Ecto neural progenitor cell (in vitro differentiated cells): ENCODE measurements around the gene TK2.
A peak's percentile ranks its signal among the peaks of the same experiment; 100 is the strongest.
"Not testable (repeated sequence)": the region's sequence is repeated elsewhere in the genome, so short reads cannot be mapped to it uniquely, and the experiment has no call there.

ENCODE experiments used
- DNase-seq: peaks from one replicate; pipeline ENCODE4 v3.0.0-alpha.2; 2018; ENCODE audit warnings: low spot score

TK2 gene

GRCh38 chr16:66503030-66503429, 46.9 kb downstream of the TK2 start:
- no peak for DNase-seq

DNA sequence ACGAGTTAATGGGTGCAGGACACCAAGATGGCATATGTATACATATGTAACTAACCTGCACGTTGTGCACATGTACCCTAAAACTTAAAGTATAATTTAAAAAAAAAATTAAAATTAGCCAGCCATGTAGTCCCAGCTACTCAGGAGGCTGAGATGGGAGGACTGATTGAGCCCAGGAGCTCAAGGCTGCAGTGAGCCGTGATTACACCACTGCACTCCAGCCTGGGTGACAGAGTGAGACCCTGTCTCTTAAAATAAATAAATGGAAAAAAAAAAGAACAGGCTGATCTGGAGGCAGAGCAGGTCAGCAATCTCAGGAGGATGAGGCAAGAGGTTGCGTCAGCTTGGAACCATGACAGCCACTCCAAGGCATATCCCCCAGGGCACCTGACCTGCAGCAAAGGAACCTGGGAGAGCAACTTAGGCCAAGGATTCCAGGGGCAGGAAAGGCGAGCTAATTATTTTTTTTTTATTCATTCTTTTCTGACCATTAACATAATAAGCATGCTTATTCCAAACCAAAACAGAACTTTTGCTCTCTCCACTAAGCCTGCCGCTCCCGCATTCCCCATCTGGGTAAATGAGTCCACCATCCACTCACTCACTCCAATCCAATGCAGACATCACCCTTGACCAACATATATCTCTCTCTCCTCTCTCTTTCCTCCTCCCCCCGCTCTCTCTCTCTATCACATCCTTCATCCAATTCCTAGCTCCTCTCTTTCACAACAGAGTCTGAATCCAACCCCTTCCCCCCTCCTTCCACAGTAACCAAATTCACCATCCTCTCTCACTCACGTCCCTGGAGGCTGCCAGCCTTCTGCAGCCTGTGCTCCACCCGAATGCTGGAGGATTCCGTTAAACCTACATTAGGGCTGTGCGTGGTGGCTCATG, 47.7 kb downstream of the TK2 start:
- no peak for DNase-seq

DNA sequence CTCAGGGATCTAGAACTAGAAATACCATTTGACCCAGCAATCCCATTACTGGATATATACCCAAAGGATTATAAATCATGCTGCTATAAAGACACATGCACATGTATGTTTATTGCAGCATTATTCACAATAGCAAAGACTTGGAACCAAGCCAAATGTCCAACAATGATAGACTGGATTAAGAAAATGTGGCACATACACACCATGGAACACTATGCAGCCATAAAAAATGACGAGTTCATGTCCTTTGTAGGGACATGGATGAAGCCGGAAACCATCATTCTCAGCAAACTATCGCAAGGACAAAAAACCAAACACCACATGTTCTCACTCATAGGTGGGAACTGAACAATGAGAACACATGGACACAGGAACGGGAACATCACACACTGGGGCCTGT, 48.4 kb downstream of the TK2 start:
- not testable (repeated sequence) for DNase-seq

GRCh38 chr16:66497921-66498320, 52.0 kb downstream of the TK2 start:
- DNase-seq: not testable (repeated sequence)

DNA sequence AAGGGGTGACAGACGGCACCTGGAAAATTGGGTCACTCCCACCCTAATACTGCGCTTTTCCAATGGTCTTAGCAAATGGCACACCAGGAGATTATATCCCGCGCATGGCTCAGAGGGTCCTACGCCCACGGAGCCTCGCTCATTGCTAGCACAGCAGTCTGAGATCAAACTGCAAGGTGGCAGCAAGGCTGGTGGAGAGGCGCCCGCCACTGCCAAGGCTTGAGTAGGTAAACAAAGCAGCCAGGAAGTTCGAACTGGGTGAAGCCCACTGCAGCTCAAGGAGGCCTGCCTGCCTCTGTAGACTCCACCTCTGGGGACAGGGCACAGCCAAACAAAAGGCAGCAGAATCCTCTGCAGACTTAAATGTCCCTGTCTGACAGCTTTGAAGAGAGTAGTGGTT, 53.7 kb downstream of the TK2 start:
- DNase-seq: not testable (repeated sequence)

GRCh38 chr16:66495440-66495839, 54.5 kb downstream of the TK2 start:
- DNase-seq: no peak

DNA sequence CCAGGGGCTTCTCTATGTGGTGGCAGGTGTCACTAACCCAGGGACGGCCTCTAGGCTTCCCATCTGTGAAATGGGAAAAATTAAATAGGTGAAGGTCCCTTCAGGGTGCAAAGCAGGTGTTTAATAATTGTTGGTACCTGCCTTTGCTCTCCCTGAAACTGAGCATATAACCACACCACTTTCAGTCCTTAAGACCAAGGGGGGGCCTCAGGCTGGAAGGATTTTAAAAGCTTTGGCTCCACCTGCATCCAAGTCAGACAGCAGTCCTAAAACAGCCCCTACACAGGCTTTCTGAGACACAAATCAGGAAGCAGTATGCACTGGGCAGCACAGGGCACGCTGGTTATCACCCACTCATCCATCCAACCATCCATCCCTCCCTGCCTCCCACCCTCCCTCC, 55.0 kb downstream of the TK2 start:
- DNase-seq: no peak

DNA sequence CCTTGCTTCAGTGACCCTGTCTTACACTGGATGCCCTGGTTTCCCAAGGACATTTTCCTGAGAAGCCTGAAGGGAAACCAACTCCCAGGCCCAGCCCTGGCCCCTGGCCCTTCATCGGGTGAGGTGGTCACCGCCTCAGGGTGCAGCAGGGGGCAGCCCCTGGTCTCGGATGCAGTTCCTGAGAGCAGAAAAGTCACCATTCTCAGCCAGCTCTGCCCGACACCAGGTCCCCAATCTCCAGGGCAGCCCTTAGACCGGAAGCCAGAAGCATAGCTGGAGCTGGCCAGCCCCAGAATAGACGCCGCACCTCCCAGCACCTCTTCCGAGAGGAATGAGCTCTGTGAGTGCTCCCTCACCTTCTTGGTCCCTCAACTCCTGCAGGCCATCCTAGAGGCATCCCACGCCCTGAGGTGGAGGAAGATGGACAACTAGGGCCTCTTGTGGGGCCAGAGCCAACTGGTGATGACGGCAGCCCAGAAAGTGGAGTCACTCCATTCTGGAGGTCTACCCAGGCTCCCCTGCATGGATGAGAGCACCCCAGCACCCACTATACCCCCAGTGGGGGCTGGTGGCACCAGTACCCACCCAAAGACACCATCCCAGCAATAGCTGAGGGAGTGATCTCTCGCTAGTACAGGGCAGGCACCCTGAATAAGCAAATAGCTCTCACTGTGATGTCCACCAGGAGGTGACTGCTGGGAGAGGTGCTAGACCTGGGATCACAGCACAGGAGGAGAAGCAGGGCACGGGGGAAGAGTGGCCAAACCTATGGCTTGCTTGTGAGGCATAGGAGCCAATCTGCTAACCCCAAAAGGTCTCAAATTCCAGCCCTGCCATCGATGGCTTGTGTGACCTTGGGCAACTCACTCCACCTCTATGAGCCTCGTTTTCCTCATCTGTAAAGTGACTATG, 56.2 kb downstream of the TK2 start:
- DNase-seq: no peak

DNA sequence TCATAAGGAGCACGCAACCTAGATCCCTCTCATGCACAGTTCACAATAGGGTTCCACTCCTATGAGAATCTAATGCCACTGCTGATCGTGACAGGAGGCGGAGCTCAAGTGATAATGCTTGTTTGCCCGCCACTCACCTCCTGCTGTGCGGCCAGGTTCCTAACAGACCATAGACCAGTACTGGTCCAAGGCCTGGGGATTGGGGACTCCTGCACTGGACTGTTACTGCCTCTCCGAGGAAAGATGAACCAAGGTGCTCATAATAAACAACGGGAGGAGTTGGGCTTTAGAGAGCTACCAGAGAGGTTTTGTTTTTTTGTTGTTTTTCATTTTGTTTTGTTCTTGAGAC, 58.2 kb downstream of the TK2 start:
- DNase-seq: no peak

- DNase-seq: no peak
Observed at GRCh38 chr16:66490774-66491715, 58.9 kb downstream of the TK2 start.

DNA sequence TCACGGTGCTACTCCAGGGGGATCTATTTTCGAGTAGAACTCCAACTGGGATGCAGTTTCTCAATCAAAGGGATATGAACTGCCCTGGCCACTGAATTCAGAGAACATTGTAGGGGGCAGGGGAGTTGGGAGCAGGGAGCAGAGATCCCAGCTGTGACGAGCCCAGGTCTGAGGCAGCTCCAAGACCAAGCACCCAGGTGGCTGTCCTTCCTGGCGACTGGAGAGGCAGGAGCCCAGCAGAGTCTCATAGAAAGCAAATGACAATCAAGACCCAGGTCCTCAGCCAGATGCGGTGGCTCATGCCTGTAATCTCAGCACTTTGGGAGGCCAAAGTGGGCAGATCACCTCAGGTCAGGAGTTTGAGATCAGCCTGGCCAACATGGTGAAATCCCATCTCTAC, 60.1 kb downstream of the TK2 start:
- DNase-seq: no peak

- no peak for DNase-seq
Observed at GRCh38 chr16:66489385-66489784, 60.5 kb downstream of the TK2 start.

DNA sequence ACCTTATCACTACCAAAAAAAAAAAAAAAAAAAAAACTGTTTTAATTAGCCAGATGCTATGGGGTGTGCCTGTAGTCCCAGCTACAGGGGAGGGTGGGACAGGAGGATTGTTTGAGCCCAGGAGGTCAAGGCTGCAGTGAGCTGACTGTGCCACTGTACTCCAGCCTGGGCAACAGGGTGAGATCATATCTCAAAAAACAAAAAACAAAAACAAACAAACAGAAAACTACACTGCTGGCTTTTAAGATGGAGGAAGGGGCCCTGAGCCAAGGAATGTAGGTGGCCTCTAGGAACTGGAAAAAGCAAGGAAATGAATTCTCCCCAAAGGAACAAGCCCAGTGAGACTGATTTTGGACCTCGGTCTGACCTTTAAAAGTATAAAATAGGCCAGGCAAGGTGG, 61.4 kb downstream of the TK2 start:
- no peak for DNase-seq

DNA sequence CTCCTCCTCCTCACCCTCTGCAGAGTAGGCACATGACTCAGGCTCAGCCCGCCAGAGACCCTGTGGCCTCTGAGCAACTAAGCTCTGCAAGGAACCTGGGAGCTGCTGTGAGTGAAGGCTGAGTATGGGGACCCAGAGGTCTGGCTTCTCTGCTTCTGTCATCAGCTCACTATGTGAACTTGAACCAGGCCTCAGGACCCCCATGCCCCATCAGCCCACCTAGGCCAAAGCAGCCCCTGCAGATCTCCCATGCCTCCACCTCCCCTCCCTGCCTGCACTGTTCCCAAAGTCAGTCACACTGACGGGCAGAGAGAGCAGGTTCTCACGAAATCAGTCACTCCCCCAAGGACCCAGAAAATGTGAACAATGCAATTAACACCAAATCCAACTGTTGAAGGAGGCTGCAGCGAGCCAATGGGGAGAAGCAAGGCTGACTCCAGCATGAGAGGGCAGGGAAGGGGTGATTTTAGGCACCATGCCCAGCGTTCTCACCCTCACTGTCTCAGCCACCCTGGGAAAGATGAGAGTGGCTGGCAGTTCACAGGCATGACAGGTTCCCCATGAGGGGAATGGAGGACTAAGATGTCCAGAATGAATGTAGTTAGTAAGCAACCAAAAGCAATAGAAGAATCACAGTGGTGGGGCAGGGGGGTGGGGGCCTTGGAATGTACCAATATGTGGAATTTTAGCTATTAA, 62.2 kb downstream of the TK2 start:
- no peak for DNase-seq

- DNase-seq: no peak
Observed at GRCh38 chr16:66486773-66487579, 62.9 kb downstream of the TK2 start.

DNA sequence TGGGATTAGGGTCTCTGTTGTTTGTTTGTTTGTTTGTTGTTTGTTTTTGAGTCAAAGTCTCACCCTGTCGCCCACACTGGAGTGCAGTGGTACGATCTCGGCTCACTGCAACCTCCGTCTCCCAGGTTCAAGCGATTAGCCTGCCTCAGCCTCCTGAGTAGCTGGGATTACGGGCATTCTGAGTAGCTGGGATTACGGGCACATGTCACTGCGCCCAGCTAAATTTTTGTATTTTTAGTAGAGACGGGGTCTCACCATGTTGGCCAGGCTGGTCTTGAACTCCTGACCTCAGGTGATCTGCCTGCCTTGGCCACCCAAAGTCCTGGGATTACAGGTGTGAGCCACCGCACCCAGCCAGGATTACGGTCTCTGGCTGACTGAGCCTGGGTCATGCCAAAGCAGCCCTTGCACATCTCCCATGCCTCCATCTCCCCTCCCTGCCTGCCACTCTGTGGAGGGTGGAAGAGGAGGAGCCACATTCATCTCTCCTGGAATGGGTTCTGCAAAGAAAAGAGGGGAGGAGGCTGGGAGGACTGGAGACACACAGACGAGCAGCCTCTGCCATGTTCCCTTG, 63.6 kb downstream of the TK2 start:
- no peak for DNase-seq

- no peak for DNase-seq
Observed at GRCh38 chr16:66485376-66485775, 64.5 kb downstream of the TK2 start.

- DNase-seq: no peak
Observed at GRCh38 chr16:66484453-66485213, 65.3 kb downstream of the TK2 start.

- peak; percentile 90 for DNase-seq
Observed at GRCh38 chr16:66483689-66484452, 66.1 kb downstream of the TK2 start.
